ENCODE results near the gene ZFYVE26.
"Not testable (repeated sequence)": the region's sequence is repeated elsewhere in the genome, so short reads cannot be mapped to it uniquely, and the experiment has no call there.

ZFYVE26 gene

DNA sequence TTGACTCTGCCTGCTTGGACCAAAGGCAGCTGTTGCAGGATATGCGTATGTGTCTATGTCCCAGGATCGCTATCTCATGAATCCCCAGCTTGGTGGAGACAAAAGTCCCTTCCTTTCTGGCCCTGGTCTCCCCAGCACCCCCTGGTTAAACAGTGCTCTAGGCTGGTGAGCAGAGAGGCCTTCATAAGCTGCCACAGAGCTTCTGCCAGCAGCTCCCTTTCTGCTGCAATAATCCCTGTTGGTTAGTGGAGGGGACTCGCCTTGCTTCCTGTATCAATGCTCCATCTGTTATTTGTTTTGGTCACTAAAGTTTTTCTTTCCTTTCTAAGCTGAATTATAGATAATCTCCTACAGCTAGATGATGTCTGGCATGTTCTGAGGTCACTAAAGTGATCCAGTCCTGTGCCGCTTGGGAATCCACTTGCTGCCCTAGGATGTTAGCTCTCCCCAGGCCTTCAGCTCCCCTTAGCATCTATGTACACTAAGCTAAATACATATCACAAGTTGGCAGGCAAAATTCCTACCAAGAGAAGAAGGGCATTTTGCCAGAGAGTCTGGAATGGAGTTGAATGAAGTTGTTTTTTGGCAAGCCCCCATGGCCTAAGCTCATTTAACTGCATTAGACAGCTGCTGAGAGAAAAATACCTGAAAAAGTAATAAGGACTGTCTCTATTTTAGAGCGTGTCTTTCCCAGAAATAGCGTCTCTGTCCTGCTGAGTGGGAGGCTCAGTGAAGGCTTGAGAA is 66.9 kb downstream of the ZFYVE26 start:
- no peak for DNase-seq

DNA sequence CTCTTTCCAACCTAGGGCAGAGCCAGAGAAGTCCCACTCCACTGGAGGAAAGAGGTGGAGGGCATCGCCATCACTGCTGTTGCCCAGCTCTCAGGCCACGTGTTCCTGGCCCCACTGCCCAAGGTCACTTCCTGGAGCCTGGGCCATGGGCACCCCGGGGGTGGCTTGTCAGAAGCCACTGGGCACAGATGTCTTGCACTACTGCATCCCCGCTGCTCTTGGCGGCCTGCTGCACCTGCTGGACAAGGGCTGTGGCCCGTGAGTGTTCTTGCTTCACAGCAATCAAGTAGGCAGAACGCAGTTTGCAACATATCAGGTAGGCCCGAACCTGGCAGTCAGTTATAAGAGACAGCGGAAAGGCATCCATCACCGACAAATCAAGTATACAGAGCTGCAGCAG is 68.1 kb downstream of the ZFYVE26 start:
- DNase-seq = no peak

DNA sequence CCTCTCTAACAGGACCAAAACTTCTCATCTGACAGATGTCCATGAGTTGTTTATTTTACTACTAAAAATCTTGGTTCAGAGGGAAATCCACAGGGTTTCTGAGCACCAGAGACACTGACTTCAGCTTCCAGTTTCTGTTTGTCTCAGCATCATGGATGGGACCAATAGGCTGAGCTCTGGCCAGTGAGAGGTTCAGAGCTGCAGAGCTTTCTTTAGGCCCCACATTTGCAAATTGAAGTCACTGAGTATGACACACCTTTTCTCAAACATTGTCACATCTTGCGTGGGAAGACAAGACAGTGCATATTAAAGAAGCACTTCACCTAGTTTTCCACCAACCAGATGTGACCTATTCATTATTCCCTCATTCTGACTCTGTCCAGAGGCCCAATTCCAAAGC is 69.5 kb downstream of the ZFYVE26 start:
- no peak for DNase-seq

DNA sequence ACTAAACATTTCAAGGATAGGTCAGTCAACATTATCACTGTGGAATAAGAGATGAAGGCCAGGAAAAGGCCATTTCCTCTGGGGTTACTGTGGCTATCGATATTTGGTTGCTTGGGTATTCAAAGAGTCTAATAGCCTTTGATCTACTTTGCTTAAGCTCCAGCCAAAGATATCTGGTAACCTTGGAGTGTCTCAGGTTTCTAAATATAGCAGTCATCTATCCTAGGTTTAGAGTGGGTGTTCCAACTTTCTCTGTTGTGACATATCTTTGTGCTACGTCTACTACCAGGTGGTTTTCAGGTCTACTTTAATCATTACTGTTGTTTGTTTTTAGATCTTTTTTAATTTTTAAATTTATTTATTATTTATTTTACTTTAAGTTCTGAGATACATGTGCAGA is 72.3 kb downstream of the ZFYVE26 start:
- no peak for DNase-seq

DNA sequence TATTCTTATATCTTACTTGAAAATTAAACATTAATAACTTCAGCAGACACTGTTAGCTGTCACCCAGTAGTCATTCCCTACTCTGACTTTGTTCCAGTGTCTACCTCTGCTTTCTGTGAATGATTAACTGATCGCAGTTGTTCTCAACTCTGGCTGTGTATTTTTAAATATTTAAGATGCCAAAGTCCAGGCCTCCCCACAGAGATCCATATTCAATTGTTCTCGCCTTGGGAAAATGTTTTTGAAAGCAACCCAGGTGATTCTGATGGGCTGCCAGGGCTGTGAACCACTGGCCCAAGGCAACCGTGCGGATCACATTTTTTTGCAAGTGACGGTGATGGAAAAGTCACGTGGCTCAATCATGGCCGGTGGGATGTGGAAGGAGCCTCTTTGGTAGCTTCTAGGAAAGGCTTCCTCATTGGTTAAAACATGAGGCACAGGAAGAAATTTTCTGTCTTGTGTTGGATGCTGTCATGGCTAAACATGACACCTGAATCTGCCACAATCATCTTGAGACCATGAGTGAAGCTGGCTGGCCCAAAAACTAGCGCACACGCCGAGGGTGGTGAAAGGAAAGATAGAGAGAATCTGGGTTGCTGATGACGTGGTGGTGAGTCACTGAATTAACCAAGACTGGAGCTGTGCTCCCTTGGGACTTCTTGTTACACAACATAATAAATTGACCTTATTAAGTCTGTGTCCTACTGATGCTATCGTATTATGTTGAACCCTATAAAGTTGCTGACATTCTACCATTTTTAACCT is 77.5 kb downstream of the ZFYVE26 start:
- no peak for DNase-seq

DNA sequence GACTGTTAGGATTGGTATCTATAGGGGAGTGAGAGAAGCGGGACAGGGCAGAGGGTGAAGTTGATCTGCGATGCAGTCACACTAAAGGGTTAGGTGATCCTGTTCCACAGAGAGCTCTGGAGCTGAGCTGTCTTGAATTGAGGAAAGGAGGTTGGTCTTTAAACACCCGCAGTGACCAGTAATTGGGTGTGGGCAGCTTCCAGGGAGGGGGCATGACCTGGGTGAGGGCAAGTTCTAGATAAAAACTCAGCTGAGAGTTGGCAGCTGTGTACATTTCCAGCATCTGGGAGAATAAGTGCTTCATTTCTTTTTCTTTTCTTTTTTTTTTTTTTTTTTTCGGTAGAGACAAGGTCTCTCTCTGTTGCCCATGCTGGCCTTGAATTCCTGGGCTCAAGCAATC is 79.6 kb downstream of the ZFYVE26 start:
- no peak for DNase-seq

DNA sequence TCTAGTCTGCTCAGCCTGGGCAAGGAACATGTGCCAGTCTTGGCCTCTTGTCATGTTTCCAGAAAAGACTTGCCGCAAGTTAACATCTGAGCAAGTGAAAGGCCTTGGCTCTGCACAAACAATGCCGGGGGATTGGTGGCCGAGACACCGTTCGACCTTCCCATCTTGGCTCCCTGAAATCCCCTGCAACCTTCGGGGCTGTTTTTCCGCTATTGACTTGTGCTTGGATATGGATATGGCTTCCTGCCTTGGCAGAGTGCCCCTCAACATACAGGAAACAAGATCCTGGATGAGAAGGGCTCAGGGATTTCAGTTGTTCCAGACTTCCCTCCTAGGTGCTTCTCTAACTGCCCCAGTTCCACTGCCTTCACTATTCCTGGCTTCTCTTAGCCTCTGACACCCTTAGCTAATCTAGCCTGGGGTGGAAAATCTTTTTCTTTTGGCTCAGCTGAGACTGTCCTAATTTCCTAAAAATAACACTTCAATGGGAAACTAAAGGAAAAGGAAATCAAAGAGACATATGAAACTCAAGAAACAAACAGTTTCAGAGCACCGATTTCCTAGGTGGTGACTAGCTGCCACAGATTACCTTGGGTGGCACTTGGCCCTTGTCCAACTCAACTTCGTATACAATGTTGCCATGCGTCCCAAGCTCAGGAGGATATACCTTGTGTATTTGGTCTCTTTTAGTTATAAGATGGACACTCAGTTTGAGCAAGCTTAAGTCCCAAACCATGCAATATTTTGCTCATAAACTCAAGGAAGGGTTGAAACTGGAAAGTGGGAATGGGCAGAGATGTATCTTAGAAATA is 80.8 kb downstream of the ZFYVE26 start:
- DNase-seq = no peak

DNA sequence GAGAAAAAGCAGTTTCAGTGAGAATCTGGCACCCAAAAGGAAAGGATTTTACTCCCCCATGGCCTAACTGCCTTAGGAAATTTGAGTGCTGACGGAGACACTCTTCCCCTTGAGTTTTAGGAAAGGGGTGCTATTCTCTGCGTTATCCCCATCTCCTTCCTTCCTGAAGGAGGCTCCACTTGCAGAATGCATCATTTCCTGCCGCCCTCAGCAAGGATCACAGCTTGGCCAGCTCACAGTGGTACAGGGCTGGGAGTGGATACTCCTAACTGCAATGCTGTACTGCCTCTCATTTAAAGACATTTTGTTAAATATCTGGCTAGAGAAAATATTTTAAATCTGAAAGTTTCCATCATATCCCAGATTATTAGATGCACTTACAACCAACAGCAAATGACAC is 81.7 kb downstream of the ZFYVE26 start:
- DNase-seq = no peak

DNA sequence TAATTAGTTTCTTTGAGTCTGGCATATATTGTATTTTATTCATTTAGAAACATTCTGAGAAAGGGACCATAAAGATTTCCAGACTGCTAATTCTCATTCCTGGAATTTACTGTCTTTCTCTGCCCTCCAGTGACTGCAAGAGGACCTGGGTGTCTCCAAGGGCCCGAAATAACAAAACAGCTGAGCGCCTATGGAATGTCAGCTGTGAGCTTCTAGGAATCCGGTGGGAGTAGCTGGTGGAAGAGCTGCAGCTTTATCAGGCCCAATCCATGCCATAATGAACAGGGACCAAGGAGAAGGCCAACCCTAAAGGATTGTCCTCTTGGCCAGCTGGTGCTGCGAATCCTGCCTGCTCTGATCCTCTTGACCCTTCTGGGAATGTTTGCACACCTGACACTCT is 82.8 kb downstream of the ZFYVE26 start:
- DNase-seq = peak; percentile 8

DNA sequence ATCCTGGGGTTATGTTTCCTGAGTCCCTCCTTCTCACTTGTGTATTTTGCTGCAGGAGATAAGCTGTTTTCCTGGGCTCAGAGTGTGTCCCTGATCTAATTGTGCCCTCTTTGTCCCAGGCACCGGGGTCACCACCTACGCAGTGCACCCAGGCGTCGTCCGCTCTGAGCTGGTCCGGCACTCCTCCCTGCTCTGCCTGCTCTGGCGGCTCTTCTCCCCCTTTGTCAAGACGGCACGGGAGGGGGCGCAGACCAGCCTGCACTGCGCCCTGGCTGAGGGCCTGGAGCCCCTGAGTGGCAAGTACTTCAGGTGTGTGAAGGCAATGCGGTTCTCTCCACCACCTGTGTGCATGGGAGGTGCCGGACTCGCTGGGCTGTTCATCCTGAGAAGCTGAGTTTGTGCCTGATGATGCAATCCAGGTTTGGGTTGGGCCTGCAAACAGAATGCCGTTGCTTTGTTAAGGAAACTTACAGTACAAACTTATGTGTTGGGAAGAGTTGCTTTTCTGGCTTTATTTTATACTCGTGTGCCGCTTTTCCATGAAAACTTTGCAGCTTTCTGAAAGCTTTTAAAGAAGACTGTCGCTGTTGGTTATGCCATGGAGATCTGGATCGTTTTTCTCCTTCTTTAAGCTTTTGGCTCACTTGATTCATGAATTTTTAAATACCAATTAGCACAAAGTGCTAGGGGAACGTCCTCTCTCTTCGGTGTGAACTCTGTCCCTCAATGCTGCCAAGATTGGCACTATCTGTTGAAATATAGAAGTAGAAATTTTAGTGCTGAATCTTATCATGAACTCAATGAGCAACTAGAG is 87.1 kb downstream of the ZFYVE26 start:
- DNase-seq = no peak

DNA sequence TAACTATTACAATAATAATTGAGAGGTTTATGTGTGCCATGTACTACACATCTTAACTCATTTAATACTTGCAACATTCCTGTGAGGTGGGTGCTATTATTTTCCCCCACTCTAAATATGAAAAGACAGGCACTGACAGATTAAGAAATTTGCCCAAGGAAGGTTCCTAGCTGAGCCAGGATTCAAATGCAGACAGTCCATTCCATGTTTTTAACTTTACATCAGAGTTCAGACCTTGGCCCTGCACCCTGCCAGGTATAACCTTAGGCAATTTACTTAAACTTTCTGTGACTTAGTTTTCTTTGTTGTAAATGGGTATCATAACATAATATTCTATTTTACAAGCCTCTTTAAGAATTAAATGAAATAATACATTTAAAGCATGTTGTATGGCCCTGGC is 88.1 kb downstream of the ZFYVE26 start:
- DNase-seq = no peak

DNA sequence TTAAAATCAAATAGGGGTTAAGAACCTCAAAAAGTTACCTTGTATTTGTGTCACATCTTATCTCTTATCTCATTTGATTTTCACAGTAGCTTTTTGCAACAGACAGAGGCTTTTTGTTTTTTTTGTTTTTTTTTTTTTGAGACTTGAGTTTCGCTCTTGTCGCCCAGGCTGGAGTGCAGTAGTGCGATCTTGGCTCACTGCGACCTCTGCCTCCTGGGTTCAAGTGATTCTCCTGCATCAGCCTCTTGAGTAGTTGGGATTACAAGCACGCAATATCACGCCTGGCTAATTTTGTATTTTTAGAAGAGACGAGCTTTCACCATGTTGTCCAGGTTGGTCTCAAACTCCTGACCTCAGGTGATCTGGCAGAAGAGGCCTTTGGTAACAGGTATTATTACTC is 89.0 kb downstream of the ZFYVE26 start:
- DNase-seq = no peak

DNA sequence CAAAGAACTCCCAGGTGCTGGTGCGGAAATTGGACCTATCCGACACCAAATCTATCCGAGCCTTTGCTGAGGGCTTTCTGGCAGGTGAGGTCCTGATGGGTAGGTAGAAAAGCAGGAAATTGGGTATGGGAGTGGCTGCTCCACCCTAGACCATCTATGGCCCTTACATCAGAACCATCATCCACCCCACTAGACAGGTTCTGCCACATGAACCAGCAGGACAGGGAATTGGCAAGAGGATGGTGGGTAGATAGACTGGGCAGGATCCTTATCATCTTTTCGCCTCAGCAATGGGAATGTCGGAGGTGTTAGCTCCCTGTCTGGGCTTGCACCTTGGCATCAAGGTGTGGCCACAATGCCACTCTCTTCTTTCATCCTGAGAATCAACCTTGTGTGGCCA is 91.2 kb downstream of the ZFYVE26 start:
- DNase-seq = no peak

DNA sequence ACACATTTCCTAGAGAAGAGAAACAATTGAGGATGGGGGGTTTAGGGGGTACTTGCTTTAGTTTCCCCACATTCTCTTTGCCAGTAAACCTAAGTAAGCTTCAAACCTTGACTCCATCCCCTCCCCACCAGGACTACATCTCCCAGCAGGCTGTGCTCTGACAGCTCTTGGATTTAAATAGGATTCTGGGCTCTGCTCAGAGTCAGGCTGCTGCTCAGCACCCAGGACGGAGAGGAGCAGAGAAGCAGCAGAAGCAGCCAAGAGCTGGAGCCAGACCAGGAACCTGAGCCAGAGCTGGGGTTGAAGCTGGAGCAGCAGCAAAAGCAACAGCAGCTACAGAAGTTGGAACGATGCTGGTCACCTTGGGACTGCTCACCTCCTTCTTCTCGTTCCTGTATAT is 94.1 kb downstream of the ZFYVE26 start:
- peak; percentile 17 for DNase-seq

DNA sequence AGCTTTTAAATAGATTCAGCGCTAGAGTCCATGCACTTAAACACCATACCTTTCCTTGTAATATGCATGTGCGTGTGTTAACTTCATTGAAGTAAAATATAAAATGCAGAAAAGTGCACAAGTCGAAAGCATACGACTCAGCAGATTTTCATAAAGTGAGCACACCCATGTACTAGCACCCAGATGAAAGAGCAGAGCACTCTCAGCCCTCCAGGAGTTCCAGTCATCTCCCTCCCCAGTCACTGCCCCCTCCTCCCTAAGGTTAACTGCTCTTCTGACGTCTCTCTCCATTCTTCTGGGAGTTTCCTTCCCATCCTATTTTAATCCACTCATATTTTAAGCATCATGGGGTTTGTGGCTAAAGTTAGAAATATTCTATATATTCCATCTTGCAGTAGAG is 94.5 kb downstream of the ZFYVE26 start:
- no peak for DNase-seq

DNA sequence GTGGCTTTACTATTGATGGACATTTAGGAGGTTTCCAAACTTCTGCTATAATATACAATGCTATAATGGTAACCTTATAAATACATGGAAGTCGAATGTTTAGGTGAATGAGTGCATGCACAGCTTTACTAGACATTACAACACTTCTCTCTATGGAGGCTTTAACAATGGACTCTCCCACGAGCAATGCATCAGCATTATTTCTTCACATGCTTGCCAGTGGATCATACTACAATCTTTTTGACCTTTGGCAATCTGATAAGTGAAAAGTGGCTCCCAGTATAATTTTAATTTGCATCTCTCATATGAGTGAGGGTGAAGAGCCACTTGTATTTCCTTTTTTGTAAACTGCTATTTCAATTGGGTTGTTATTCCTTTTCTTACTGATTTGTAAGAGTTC is 96.5 kb downstream of the ZFYVE26 start:
- no peak for DNase-seq

DNA sequence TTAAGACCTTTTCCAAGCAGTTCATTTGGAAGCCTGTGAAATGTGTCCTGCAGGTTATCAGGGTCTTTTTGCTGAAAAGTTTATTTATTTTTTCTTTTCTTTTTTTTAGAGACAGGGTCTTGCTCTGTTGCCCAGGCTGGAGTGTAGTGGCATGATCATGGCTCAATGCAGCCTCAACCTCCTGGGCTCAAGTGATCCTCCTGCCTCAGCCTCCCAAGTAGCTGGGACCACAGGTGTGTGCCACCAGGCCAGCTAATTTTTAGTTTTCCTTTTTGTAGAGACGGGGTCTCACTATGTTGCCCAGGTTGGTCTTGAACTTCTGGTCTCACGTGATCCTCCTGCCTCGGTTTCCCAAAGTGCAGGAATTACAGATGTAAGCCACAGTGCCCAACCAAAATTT is 97.0 kb downstream of the ZFYVE26 start:
- DNase-seq = not testable (repeated sequence)

DNA sequence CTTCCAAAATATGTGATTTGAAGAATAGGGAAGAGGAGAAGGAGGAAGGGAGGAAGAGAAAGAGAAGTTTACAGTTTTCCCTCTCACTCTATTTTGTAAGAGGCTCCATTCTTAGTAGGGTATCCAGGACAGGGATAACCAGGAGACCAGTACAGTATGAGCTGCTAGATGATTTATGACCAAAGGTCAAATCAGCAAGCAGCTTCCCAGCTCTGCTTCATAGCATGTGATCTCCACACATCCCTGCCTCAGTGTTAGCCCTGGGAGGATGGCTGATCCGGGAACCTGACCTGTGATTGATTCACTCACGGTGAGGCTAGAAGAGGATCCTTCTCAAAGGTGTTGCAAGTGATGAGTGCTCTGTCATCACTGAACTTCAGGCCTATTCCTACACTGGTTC is 98.1 kb downstream of the ZFYVE26 start:
- no peak for DNase-seq

DNA sequence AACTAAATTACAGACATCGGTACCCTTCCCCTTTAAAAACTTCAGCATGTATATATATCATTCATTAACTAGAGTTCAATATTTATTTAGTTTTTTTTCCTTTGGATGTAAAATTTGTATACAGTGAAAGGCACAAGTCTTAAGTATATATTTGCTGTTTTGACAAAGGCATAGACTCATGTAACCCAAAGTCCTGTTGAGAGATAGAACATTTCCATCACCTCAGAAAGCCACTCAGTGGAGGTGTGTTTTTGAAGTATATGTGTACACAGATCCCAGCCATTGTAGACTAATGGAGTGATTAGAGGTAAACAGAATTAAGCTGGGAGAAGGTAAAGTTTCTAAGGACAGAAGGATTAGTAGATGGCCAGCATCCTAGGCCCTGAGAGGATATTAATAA is 99.3 kb downstream of the ZFYVE26 start:
- DNase-seq = no peak

DNA sequence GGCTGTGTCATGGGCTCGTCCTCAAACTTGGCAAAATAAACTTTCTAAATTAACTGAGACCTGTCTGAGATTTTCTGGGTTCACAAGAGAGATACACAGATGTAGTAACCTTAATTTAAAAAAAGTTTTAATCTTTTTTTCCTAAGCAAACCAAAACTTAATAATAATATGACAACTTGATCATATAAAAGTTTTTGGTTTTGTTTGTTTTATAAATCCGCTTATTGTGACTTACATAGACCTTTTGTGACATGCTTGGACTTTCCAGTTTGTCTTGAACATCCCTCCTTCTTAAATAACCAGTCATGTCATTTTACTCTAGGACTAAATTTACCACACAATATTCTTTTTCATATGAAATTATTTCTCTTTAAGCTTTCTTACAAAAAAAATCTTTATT is 106.2 kb downstream of the ZFYVE26 start:
- DNase-seq = peak; percentile 17

DNA sequence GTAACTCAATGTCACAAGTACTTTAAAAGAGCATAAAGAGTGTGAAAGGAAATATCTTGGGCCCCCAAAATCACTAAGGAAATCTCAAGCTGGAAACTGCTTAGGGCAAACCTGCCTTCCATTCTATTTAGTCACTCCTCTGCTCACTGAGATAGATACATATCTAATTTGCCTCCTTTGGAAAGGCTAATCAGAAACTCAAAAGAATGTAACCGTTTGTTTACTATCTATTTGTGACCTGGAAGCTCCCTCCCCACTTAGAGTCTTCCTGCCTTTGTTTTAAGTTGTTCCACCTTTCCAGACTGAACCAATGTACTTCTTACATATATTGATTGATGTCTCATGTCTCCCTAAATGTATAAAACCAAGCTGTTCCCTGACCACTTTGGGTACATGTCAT is 106.6 kb downstream of the ZFYVE26 start:
- DNase-seq = not testable (repeated sequence)

DNA sequence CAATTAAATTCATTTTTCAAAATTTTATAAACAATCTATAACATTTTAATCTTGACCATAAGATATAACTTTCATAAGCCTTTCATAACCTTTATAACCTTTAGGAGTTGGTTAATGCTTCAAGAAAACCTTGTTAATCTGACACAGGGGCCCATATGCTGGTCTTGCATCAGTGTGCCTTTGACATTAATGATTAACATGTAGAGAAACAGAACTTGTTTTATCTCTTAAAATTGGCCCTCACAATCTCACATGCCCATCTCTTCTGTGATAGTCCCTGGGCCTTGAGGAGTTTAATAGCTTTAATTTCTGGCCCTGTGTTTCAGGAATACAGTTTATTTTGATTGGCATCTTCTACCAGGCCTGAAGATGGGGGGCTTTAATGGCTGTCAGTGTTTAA is 107.0 kb downstream of the ZFYVE26 start:
- not testable (repeated sequence) for DNase-seq

DNA sequence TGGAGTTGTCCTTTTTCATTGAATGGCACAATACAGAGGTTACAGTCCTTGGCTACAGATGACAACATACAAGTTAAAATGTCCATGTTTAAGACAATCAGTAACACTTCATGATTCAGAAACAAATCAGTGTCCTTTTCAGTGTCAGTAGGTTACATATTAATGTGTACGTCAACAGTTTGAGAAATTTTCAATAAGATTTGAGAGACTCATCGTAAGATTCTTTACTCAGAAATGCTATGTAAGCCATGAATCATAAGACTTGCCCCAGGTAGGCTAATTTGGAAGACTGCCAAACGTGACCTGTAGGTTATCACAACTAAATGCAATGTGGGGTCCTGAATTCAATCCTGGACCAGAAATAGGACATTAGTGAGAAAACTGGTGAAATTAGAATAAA is 111.2 kb downstream of the ZFYVE26 start:
- DNase-seq = no peak

Data from eye (tissue), 1 donor.